HG03159 (cell line): ENCODE measurements around the gene NUDT5.
"Not testable (repeated sequence)": the region's sequence is repeated elsewhere in the genome, so short reads cannot be mapped to it uniquely, and the experiment has no call there.

ENCODE experiments used
- ATAC-seq: cut with Tn5 transposase; IDR thresholded peaks from one replicate; pipeline ENCODE4 v1.9.1; 2021; ENCODE audit warnings: mild to moderate bottlenecking, moderate library complexity; ENCODE audit not compliant: unreplicated experiment

NUDT5 gene

GRCh38 chr10:12205082-12205481, 9.4 kb upstream of the NUDT5 start:
- ATAC-seq, result no peak

GRCh38 chr10:12202226-12202625, 6.5 kb upstream of the NUDT5 start:
- ATAC-seq, result no peak

GRCh38 chr10:12201543-12201942, 5.9 kb upstream of the NUDT5 start:
- ATAC-seq, result no peak

GRCh38 chr10:12200850-12201249, 5.2 kb upstream of the NUDT5 start:
- no peak for ATAC-seq

GRCh38 chr10:12198156-12198555, 2.5 kb upstream of the NUDT5 start:
- ATAC-seq, result no peak

- ATAC-seq, result no peak
Observed at GRCh38 chr10:12196531-12197211, 980 bp upstream of the NUDT5 start.

GRCh38 chr10:12195281-12195602, 449 bp downstream of the NUDT5 start:
- ATAC-seq, result peak; percentile 5

- ATAC-seq, result no peak
Observed at GRCh38 chr10:12194752-12195271, 879 bp downstream of the NUDT5 start.

GRCh38 chr10:12193193-12193592, 2.5 kb downstream of the NUDT5 start:
- ATAC-seq, result no peak

GRCh38 chr10:12191715-12192114, 4.0 kb downstream of the NUDT5 start:
- ATAC-seq, result no peak

GRCh38 chr10:12189426-12189825, 6.3 kb downstream of the NUDT5 start:
- no peak for ATAC-seq

- ATAC-seq, result no peak
Observed at GRCh38 chr10:12188656-12189055, 7.0 kb downstream of the NUDT5 start.

GRCh38 chr10:12187321-12187905, 8.3 kb downstream of the NUDT5 start:
- no peak for ATAC-seq

GRCh38 chr10:12186323-12186722, 9.4 kb downstream of the NUDT5 start:
- ATAC-seq, result no peak

GRCh38 chr10:12184165-12184564, 11.5 kb downstream of the NUDT5 start:
- no peak for ATAC-seq

GRCh38 chr10:12181065-12181775, 14.5 kb downstream of the NUDT5 start:
- ATAC-seq, result no peak

GRCh38 chr10:12180221-12180974, 15.3 kb downstream of the NUDT5 start:
- no peak for ATAC-seq

GRCh38 chr10:12179606-12180170, 16.0 kb downstream of the NUDT5 start:
- ATAC-seq, result no peak

GRCh38 chr10:12177642-12178041, 18.0 kb downstream of the NUDT5 start:
- ATAC-seq, result no peak

GRCh38 chr10:12171512-12171911, 24.2 kb downstream of the NUDT5 start:
- not testable (repeated sequence) for ATAC-seq
